Activated T-cell treated with anti-CD3 and anti-CD28 coated beads, Interleukin-2, amount 50 U/mL, for 4 hours (primary cell): ENCODE results near the gene CHRM4. TPM values are rescaled to one million over a fixed set of nuclear protein-coding genes. Genes with fewer than 3 reads are reported as not detected.

ENCODE experiments used
- ATAC-seq, 2 donors: fragments of 200-7000 bp; cut with Tn5 transposase; one replicate each; pipeline ENCODE4 v1.10.0; 2021
- DNase-seq: peaks from one replicate; pipeline ENCODE4 v3.0.0-alpha.2; 2020
- H3K27me3 Mint-ChIP-seq: one replicate; pipeline ENCODE4 v1.8.0; 2021; ENCODE audit warnings: low read depth, mixed read lengths
- H3K36me3 Mint-ChIP-seq: one replicate; pipeline ENCODE4 v1.8.0; 2022; ENCODE audit warnings: mixed read lengths; ENCODE audit not compliant: insufficient read depth
- H3K4me1 Mint-ChIP-seq: one replicate; pipeline ENCODE4 v1.8.0; 2021; ENCODE audit warnings: low read depth, mixed read lengths
- H3K4me3 Mint-ChIP-seq: one replicate; pipeline ENCODE4 v1.8.0; 2021; ENCODE audit warnings: mild to moderate bottlenecking, moderate library complexity, mixed read lengths
- H3K9me3 Mint-ChIP-seq: one replicate; pipeline ENCODE4 v1.8.0; 2021; ENCODE audit warnings: mixed read lengths
- total RNA-seq, 3 donors: library from RNA; stranded (reverse); gene quantifications; one replicate each; pipeline ENCODE4 v1.2.1, GENCODE V29; 2021

Gene CHRM4
- total RNA-seq, 3 donors from 2014 or later = 0.13 to 0.52 (median 0.25) TPM

GRCh38 chr11:46414879-46415278 lies 23.3 kb upstream of the CHRM4 start:
- DNase-seq (no peak), ATAC-seq (no peak)
- Mint-ChIP-seq H3K9me3 (no peaks in the 10 kb centered on the region), H3K27me3 (no peaks in the 10 kb centered on the region), H3K4me1 (peaks cover 3% of the 10 kb centered on the region), H3K36me3 (peaks cover 31% of the 10 kb centered on the region), H3K4me3 (no peak overlapping the region)

GRCh38 chr11:46414466-46414796 lies 22.9 kb upstream of the CHRM4 start:
- H3K4me3 Mint-ChIP-seq = no peak overlapping the region
- H3K27me3 Mint-ChIP-seq = no peaks in the 10 kb centered on the region
- H3K4me1 Mint-ChIP-seq = peaks cover 3% of the 10 kb centered on the region
- no peaks in the 10 kb centered on the region for H3K9me3 Mint-ChIP-seq
- peaks cover 34% of the 10 kb centered on the region for H3K36me3 Mint-ChIP-seq
- DNase-seq (no peak), ATAC-seq (no peak)

DNA sequence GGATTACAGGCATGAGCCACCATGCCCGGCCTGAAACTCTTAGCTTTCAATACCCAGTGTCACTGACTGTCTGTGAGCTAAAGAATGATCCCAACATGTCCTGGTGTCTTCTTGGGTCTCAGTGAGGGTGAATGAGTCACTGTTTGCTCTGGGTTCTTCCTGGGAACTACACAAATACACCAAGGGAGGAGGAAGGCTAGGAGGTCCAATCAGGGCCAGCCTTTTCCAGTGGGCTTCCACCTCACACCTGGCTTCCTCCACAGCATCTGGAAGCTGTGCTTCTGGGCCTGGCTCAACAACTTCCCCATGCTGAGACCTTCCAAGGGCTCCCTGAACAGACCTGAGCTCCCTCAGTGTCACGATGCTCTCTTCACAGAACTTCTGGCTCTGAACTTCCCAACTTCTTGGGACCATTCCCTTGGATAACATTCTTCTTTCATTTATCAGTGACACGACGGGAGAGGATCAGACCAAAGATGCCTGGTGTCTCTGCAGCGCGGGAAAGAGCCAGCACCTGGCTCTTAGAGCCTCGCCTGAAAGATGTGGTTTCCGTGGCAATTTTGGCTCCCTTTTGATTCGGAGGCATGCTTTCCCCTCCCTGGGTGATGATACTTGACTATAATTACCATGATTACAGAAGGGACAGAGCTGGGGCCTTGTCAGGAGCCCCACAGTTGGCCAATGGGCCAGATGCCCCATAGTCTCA lies 22.3 kb upstream of the CHRM4 start:
- DNase-seq (no peak), ATAC-seq (no peak)
- Mint-ChIP-seq H3K36me3 (peaks cover 32% of the 10 kb centered on the region), H3K4me3 (no peak overlapping the region), H3K27me3 (no peaks in the 10 kb centered on the region), H3K4me1 (peaks cover 3% of the 10 kb centered on the region), H3K9me3 (no peaks in the 10 kb centered on the region)

DNA sequence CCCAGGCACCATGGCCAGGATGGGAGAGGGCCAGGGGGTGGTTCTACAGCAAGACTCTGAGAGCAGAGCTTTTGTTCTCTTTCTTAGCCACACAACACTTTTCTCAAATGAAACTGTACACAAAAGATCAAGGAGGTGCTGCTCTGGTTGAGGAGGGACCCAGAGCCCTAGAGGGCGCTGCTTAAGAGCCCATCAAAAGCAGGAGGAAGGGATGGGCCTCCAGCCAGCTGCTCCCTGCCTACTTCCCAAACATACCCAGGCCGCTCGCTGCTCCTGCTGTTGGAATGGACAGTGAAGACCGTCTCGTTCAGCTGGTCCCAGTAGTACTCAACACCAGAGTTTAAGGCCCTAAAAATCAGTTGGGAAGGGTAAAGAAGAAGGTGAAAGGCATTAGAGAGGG lies 18.4 kb upstream of the CHRM4 start:
- Mint-ChIP-seq H3K4me1 (no peaks in the 10 kb centered on the region), H3K4me3 (no peak overlapping the region), H3K36me3 (peaks cover 30% of the 10 kb centered on the region), H3K9me3 (no peaks in the 10 kb centered on the region), H3K27me3 (no peaks in the 10 kb centered on the region)
- DNase-seq (no peak), ATAC-seq (no peak)

GRCh38 chr11:46408407-46408986 lies 16.9 kb upstream of the CHRM4 start:
- Mint-ChIP-seq H3K4me1 (no peaks in the 10 kb centered on the region), H3K4me3 (no peak overlapping the region), H3K9me3 (no peaks in the 10 kb centered on the region), H3K27me3 (no peaks in the 10 kb centered on the region), H3K36me3 (peaks cover 32% of the 10 kb centered on the region)
- no peak for DNase-seq
- ATAC-seq = no peak

- DNase-seq (no peak), ATAC-seq (no peak)
- no peaks in the 10 kb centered on the region for H3K4me1 Mint-ChIP-seq
- no peaks in the 10 kb centered on the region for H3K27me3 Mint-ChIP-seq
- no peak overlapping the region for H3K4me3 Mint-ChIP-seq
- peaks cover 36% of the 10 kb centered on the region for H3K36me3 Mint-ChIP-seq
- no peaks in the 10 kb centered on the region for H3K9me3 Mint-ChIP-seq
Observed at GRCh38 chr11:46407635-46408034, 16.1 kb upstream of the CHRM4 start.

GRCh38 chr11:46404476-46405017 lies 13.0 kb upstream of the CHRM4 start:
- no peak for DNase-seq
- Mint-ChIP-seq H3K9me3 (no peaks in the 10 kb centered on the region), H3K36me3 (peaks cover 33% of the 10 kb centered on the region), H3K4me1 (no peaks in the 10 kb centered on the region), H3K27me3 (no peaks in the 10 kb centered on the region), H3K4me3 (no peak overlapping the region)
- ATAC-seq = no peak

GRCh38 chr11:46402957-46403902 lies 11.7 kb upstream of the CHRM4 start:
- no peak overlapping the region for H3K4me3 Mint-ChIP-seq
- H3K36me3 Mint-ChIP-seq = peaks cover 28% of the 10 kb centered on the region
- DNase-seq (no peak), ATAC-seq (no peak)
- no peaks in the 10 kb centered on the region for H3K9me3 Mint-ChIP-seq
- H3K27me3 Mint-ChIP-seq = no peaks in the 10 kb centered on the region
- H3K4me1 Mint-ChIP-seq = no peaks in the 10 kb centered on the region

- Mint-ChIP-seq H3K4me1 (peaks cover 7% of the 10 kb centered on the region), H3K4me3 (no peak overlapping the region), H3K27me3 (peaks cover 10% of the 10 kb centered on the region), H3K36me3 (peaks cover 11% of the 10 kb centered on the region), H3K9me3 (no peaks in the 10 kb centered on the region)
- DNase-seq = no peak
- no peak for ATAC-seq
Observed at GRCh38 chr11:46397526-46397925, 6.0 kb upstream of the CHRM4 start.

DNA sequence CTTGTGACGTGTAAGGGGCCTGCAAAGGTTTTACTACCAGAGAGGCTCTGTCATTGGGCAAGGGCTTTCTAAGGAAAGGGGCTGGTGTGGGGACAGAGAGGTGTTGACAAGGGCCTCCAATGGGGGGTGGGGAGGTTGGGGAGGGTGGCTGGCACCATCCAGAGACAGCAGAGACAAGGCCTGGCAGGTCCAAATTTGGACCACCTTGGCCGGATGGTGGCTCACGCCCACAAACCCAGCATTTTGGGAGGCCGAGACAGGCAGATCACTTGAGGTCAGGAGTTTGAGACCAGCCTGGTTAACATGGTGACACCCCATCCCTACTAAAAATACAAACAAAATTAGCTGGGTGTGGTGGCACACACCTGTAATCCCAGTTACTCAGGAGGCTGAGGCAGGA lies 2.2 kb upstream of the CHRM4 start:
- peaks cover 29% of the 10 kb centered on the region for H3K27me3 Mint-ChIP-seq
- peaks cover 6% of the 10 kb centered on the region for H3K36me3 Mint-ChIP-seq
- ATAC-seq = no peak
- H3K4me3 Mint-ChIP-seq = no peak overlapping the region
- no peak for DNase-seq
- H3K9me3 Mint-ChIP-seq = no peaks in the 10 kb centered on the region
- H3K4me1 Mint-ChIP-seq = peaks cover 12% of the 10 kb centered on the region

DNA sequence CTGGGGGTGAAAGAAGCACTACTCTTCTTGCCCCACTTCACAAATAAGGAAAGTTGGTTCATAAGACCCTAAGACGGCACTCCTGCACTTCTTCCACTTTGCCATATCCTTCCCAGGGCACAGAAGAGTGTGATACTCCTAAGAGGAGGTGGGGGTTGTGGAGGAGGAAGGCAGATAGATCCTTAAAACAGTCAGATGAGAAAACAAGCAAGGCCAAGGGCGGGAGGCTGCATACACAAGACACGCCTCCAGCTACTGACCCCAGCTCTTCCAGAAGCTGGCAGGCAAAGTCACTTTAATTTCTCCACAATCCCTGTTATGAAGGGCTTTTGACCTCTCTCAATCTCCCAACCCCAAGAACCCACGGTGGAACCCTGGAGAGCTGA lies 1.6 kb upstream of the CHRM4 start:
- Mint-ChIP-seq H3K4me1 (peaks cover 14% of the 10 kb centered on the region), H3K27me3 (peaks cover 34% of the 10 kb centered on the region), H3K9me3 (no peaks in the 10 kb centered on the region), H3K4me3 (peak overlapping the region; percentile 79), H3K36me3 (peaks cover 6% of the 10 kb centered on the region)
- DNase-seq (no peak), ATAC-seq (no peak)

- Mint-ChIP-seq H3K9me3 (no peaks in the 10 kb centered on the region), H3K36me3 (peaks cover 3% of the 10 kb centered on the region), H3K27me3 (peaks cover 36% of the 10 kb centered on the region), H3K4me1 (peaks cover 15% of the 10 kb centered on the region), H3K4me3 (peak overlapping the region; percentile 79)
- ATAC-seq = peak; percentile 81
- peak; percentile 68 for DNase-seq
Observed at GRCh38 chr11:46392421-46393230, 1.1 kb upstream of the CHRM4 start.

GRCh38 chr11:46391186-46391577 lies 394 bp downstream of the CHRM4 start:
- ATAC-seq = no peak
- H3K4me1 Mint-ChIP-seq = peaks cover 16% of the 10 kb centered on the region
- H3K36me3 Mint-ChIP-seq = no peaks in the 10 kb centered on the region
- no peaks in the 10 kb centered on the region for H3K9me3 Mint-ChIP-seq
- peaks cover 51% of the 10 kb centered on the region for H3K27me3 Mint-ChIP-seq
- H3K4me3 Mint-ChIP-seq = no peak overlapping the region
- DNase-seq = no peak
